Fibroblast of lung (primary cell): ENCODE data around the gene MBNL2. TPM values are rescaled to one million over a fixed set of nuclear protein-coding genes. Genes with fewer than 3 reads are reported as not detected.
"Not testable (repeated sequence)": the region's sequence is repeated elsewhere in the genome, so short reads cannot be mapped to it uniquely, and the experiment has no call there.

Experiments
- DNase-seq, 2 donors: peaks; one replicate each; pipeline versions ENCODE4 v3.0.0 to v3.0.0-alpha.2; 2010; ENCODE audit warnings: low read depth in 2 of 2
- H2AFZ ChIP-seq: 2 replicates; pipeline ENCODE4 v1.5.1; 2012; ENCODE audit warnings: low read length, control low read depth, inconsistent platforms
- H3K27ac ChIP-seq: 2 replicates; pipeline ENCODE4 v1.5.1; 2011; ENCODE audit warnings: low read length, control low read depth; ENCODE audit not compliant: insufficient read depth
- H3K27me3 ChIP-seq: 2 replicates; pipeline ENCODE4 v1.5.1; 2011; ENCODE audit warnings: mild to moderate bottlenecking, low read length; ENCODE audit not compliant: control insufficient read depth, insufficient read depth
- H3K36me3 ChIP-seq: 2 replicates; pipeline ENCODE4 v1.5.1; 2011; ENCODE audit warnings: low read length; ENCODE audit not compliant: control insufficient read depth, insufficient read depth
- H3K4me1 ChIP-seq: 2 replicates; pipeline ENCODE4 v1.5.1; 2011; ENCODE audit warnings: low read length; ENCODE audit not compliant: control insufficient read depth, insufficient read depth; ENCODE audit errors: extremely low read depth
- H3K4me2 ChIP-seq: 2 replicates; pipeline ENCODE4 v1.5.1; 2011; ENCODE audit warnings: low read length, control low read depth; ENCODE audit not compliant: insufficient read depth; ENCODE audit errors: extremely low read depth
- H3K4me3 ChIP-seq, 4 experiments: fragments of 200-600 bp in 1 of 4; sonication (generic) in 1 of 4; replicated peaks in 1 of 4; 2 replicates each; pipeline ENCODE4 v1.5.1; 2011 to 2016; ENCODE audit warnings: low read length in 4 of 4, low read depth in 3 of 4, mild to moderate bottlenecking in 3 of 4, control low read depth in 2 of 4, inconsistent platforms in 1 of 4, mixed read lengths in 1 of 4; ENCODE audit not compliant: insufficient read depth in 1 of 4; ENCODE audit errors: control extremely low read depth in 1 of 4
- H3K79me2 ChIP-seq: 2 replicates; pipeline ENCODE4 v1.5.1; 2012; ENCODE audit warnings: mild to moderate bottlenecking, low read length, inconsistent platforms; ENCODE audit not compliant: control insufficient read depth, insufficient read depth
- H3K9ac ChIP-seq: 2 replicates; pipeline ENCODE4 v1.5.1; 2011; ENCODE audit warnings: mild to moderate bottlenecking, low read length, control low read depth; ENCODE audit not compliant: insufficient read depth
- H3K9me3 ChIP-seq: 2 replicates; pipeline ENCODE4 v1.5.1; 2012; ENCODE audit warnings: low read depth, low read length; ENCODE audit not compliant: control insufficient read depth, insufficient read depth
- H4K20me1 ChIP-seq: 2 replicates; pipeline ENCODE4 v1.5.1; 2011; ENCODE audit warnings: low read length; ENCODE audit not compliant: control insufficient read depth, insufficient read depth; ENCODE audit errors: extremely low read depth
- CTCF ChIP-seq, 2 donors: IDR thresholded peaks in 1 of 2; conservative IDR thresholded peaks in 1 of 2; 1 replicate in 1 of 2; 2 replicates in 1 of 2; pipeline ENCODE4 v1.5.1; 2011 to 2012; ENCODE audit warnings: low read length in 2 of 2, control low read depth in 1 of 2, inconsistent platforms in 1 of 2, low read depth in 1 of 2, mild to moderate bottlenecking in 1 of 2
- EZH2 ChIP-seq: IDR thresholded peaks from 2 replicates; pipeline ENCODE4 v1.5.1; 2012; ENCODE audit warnings: low read length, control low read depth, mild to moderate bottlenecking; ENCODE audit errors: missing control alignments
- polyA plus RNA-seq, 2 donors: library from polyadenylated mRNA; depleted of rRNA in 1 of 2; stranded (reverse) in 1 of 2; unstranded in 1 of 2; fragments of >200 nt; gene quantifications; 2 replicates each; pipeline ENCODE4 v1.2.1, GENCODE V29; 2011 to 2012; ENCODE audit warnings: missing spikeins in 1 of 2
- total RNA-seq: library from RNA; depleted of rRNA; stranded (reverse); fragments of >200 nt; gene quantifications from 2 replicates; pipeline ENCODE4 v1.2.1, GENCODE V29; 2014

MBNL2 gene
- total and polyA plus RNA-seq, 2 donors (not counting 1 experiment from before 2014, with no cell fraction given): 48.9 to 61.1 TPM

GRCh38 chr13:97347255-97347932, 125.3 kb downstream of the MBNL2 start:
- TF ChIP-seq EZH2 (no peak), CTCF (conservative IDR thresholded peaks at IDR 0.05 in 1 of 2, IDR thresholded peaks at IDR 0.05 in 1 of 2; ENCODE audit: low read depth in 1 of 2, low read length in 2 of 2) (no peak)
- Histone ChIP-seq H3K27ac (no peak overlapping the region), H2AFZ (no peak overlapping the region), H3K79me2 (no peaks in the 10 kb centered on the region), H3K4me1 (no peaks in the 10 kb centered on the region), H3K4me2 (no peak overlapping the region), H3K36me3 (peaks cover 10% of the 10 kb centered on the region), H3K27me3 (no peaks in the 10 kb centered on the region), H3K4me3 (no peak overlapping the region), H3K9me3 (no peaks in the 10 kb centered on the region), H3K9ac (no peak overlapping the region), H4K20me1 (no peaks in the 10 kb centered on the region)
- DNase-seq: no peak

GRCh38 chr13:97348569-97349100, 126.5 kb downstream of the MBNL2 start:
- Histone ChIP-seq H3K4me2 (no peak overlapping the region), H3K9ac (no peak overlapping the region), H3K9me3 (no peaks in the 10 kb centered on the region), H3K4me3 (no peak overlapping the region), H4K20me1 (no peaks in the 10 kb centered on the region), H3K27ac (no peak overlapping the region), H2AFZ (no peak overlapping the region), H3K27me3 (no peaks in the 10 kb centered on the region), H3K4me1 (no peaks in the 10 kb centered on the region), H3K36me3 (peaks cover 6% of the 10 kb centered on the region), H3K79me2 (no peaks in the 10 kb centered on the region)
- TF ChIP-seq EZH2 (no peak), CTCF (conservative IDR thresholded peaks at IDR 0.05 in 1 of 2, IDR thresholded peaks at IDR 0.05 in 1 of 2; ENCODE audit: low read depth in 1 of 2, low read length in 2 of 2) (no peak)
- DNase-seq: no peak

- H3K4me3 ChIP-seq, H3K9me3 ChIP-seq, H3K27ac ChIP-seq, H2AFZ ChIP-seq, H3K27me3 ChIP-seq, H3K4me1 ChIP-seq, H3K4me2 ChIP-seq, DNase-seq, H3K79me2 ChIP-seq, H4K20me1 ChIP-seq, H3K9ac ChIP-seq, H3K36me3 ChIP-seq: not testable (repeated sequence)
Observed at GRCh38 chr13:97352012-97352411, 129.9 kb downstream of the MBNL2 start.
